Stomach smooth muscle (tissue), 2 donors: ENCODE data around the gene SEC16B.

ENCODE experiments used
- H3K27ac ChIP-seq: one replicate; pipeline ENCODE4 v1.7.0; 2013; ENCODE audit warnings: mild to moderate bottlenecking, low read length, inconsistent platforms
- H3K27me3 ChIP-seq, 2 donors: one replicate each; pipeline ENCODE4 v1.7.0; 2013; ENCODE audit warnings: low read length in 2 of 2; ENCODE audit not compliant: insufficient read depth in 2 of 2, control insufficient read depth in 1 of 2
- H3K36me3 ChIP-seq, 2 donors: one replicate each; pipeline ENCODE4 v1.7.0; 2013; ENCODE audit warnings: low read length in 2 of 2; ENCODE audit not compliant: control insufficient read depth in 2 of 2, insufficient read depth in 2 of 2
- H3K4me1 ChIP-seq: one replicate; pipeline ENCODE4 v1.7.0; 2013; ENCODE audit warnings: low read length; ENCODE audit not compliant: control insufficient read depth, insufficient read depth
- H3K4me3 ChIP-seq, 2 donors: one replicate each; pipeline ENCODE4 v1.7.0; 2013; ENCODE audit warnings: low read length in 2 of 2
- H3K9ac ChIP-seq, 2 donors: one replicate each; pipeline ENCODE4 v1.7.0; 2013; ENCODE audit warnings: low read length in 2 of 2, mild to moderate bottlenecking in 1 of 2
- H3K9me3 ChIP-seq, 2 donors: one replicate each; pipeline ENCODE4 v1.7.0; 2013; ENCODE audit warnings: low read length in 2 of 2; ENCODE audit not compliant: control insufficient read depth in 2 of 2
- donor health status: healthy.
- donor health status: Pancreatic carcinoma.

SEC16B gene

DNA sequence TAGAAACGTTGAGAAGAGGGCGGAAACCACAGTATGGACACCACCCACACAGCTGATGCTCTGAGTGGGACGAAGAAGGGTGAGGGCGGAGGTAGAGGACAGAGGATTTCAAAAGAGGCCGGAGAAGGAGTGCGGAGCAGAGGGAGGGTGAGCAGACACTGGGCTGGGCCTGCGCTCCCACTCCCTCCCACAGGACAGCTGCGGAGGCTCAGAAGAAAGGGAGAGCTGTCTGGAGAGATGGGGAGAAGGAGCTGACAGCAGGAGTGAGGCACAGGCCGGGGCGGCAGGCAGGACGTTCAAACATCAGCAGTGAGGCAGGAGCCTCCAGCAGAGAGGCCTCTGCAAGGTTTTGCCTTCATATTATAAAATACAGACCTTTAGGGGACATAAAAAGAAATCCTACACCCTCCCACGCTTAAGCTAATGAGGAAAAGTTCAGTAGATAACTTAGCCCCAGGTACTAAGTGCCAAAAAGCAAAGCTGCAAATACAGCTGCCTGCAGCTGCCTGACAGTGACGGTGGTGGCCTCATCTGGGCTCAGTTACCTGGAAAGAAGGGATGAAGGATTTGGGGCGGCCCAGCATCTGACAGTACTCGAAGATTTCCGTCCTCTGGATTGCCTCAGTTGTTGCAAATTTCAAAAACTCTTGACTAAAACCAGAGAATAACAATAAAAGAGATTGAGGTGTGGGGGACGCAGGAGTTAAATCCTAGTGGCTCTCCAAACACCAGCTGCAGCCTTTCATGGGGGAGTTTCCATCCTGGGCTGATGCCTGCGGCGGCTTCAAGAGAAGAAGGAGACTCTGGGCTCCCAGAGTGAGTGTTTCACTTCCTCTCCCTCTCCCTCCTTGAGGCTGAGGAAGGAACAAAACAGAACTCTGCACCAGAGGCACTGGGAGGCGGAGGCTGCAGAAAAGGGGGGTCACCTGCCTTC, 25.6 kb downstream of the SEC16B start:
- Histone ChIP-seq H3K9ac (no peak overlapping the region), H3K27ac (no peak overlapping the region), H3K4me3 (no peak overlapping the region), H3K9me3 (no peaks in the 10 kb centered on the region), H3K27me3 (no peaks in the 10 kb centered on the region), H3K36me3 (peaks cover 2 to 9% of the 10 kb centered on the region in 2 donors), H3K4me1 (peaks cover 5% of the 10 kb centered on the region)

DNA sequence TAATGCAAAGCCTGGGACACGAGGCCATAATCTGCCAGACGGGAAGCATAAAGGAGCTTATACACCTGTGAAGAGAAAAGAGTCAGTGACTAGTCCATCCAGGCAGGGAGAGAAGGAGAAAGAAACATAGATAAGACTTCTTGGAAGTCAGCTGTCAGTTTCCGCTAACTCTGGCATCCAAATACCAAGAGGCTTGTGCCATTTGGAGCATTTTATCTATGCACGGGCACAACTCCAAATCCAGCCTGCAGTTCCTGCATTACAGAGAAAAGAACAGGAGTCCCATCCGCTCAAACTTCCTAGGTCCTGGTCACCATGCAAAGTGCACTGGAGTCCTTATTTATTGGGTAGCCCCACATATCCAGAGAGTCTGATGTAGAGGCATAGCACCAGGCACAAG, 27.9 kb downstream of the SEC16B start:
- Histone ChIP-seq H3K27ac (no peak overlapping the region), H3K9me3 (no peaks in the 10 kb centered on the region), H3K9ac (no peak overlapping the region), H3K4me1 (peaks cover 3% of the 10 kb centered on the region), H3K4me3 (no peak overlapping the region), H3K27me3 (no peaks in the 10 kb centered on the region), H3K36me3 (peaks cover 2 to 9% of the 10 kb centered on the region in 2 donors)

DNA sequence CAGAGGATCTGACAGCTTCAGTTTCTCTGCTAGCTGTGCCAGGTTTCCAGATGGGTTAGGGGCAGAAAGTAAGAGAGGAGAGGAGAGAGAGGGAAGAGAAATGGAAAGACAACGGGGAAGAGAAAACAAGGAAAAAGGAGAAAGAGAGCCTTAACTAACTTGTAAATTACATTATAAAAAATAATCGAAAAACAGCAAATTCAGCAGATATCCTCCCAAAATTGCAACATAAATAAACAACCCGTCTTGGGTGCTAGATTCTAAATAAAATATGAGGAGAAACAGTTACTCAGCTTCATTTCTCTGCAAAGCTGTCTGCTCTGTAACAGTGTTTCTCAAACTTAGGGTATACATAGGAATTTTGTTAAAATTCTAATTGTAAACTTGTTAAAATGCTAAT, 29.2 kb downstream of the SEC16B start:
- Histone ChIP-seq H3K9ac (no peak overlapping the region), H3K4me3 (no peak overlapping the region), H3K27ac (no peak overlapping the region), H3K4me1 (peaks cover 3% of the 10 kb centered on the region), H3K36me3 (peaks cover 7 to 15% of the 10 kb centered on the region in 2 donors), H3K27me3 (no peaks in the 10 kb centered on the region), H3K9me3 (no peaks in the 10 kb centered on the region)

DNA sequence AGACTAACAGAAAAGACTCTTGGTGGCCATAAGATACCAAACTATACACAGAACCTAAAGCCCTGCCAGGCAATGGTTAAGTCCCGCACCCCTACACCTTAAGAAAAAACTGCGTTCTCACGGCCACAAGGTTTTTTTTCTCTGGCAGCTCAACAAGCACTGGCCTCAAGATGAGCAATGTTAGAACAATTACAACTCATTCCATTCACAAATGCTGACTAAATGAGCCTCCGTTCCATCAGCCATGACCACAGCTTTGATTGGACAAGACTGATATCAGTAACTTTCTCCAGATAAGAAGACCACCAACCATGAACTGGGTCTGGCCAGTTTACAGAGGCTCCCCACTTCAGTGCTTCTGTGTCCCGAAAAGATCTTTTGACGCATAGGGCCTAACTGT, 31.9 kb downstream of the SEC16B start:
- H3K27ac ChIP-seq, result no peak overlapping the region
- H3K4me1 ChIP-seq, result no peaks in the 10 kb centered on the region
- no peaks in the 10 kb centered on the region for H3K9me3 ChIP-seq
- H3K9ac ChIP-seq, result no peak overlapping the region
- H3K4me3 ChIP-seq, result no peak overlapping the region
- H3K36me3 ChIP-seq, result peaks cover 7 to 18% of the 10 kb centered on the region in 2 donors
- H3K27me3 ChIP-seq, result no peaks in the 10 kb centered on the region

DNA sequence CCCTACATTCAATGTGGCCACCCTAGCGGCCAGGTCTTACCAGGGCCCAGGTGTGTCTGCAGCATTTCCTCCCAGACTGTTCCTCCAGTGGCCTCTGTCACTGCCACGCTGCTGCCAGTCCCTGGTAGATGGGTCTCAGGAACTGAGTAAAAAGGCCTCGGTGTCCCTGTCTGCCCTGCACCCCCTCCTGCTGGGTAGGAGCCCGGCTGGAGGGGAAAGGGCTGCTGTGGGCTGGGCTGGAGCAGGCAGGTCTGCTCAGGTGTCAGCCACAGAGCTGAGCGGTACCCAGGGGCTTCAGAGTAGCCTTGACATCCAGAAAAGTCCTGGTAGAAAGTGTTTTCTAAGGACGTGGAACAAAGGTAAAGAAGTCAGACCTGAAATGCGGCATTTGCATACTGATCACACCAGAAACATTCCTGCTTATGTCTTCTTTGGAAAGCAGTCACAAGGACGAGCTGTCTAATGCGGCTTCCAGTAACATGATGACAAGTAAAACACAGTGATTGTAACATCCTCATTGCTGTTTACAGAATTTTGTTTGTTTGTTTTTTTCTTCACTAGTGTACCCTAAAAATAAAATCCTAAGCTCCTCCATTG, 32.6 kb downstream of the SEC16B start:
- Histone ChIP-seq H3K4me3 (no peak overlapping the region), H3K27me3 (no peaks in the 10 kb centered on the region), H3K4me1 (no peaks in the 10 kb centered on the region), H3K27ac (no peak overlapping the region), H3K36me3 (peaks cover 8 to 18% of the 10 kb centered on the region in 2 donors), H3K9me3 (no peaks in the 10 kb centered on the region), H3K9ac (no peak overlapping the region)

DNA sequence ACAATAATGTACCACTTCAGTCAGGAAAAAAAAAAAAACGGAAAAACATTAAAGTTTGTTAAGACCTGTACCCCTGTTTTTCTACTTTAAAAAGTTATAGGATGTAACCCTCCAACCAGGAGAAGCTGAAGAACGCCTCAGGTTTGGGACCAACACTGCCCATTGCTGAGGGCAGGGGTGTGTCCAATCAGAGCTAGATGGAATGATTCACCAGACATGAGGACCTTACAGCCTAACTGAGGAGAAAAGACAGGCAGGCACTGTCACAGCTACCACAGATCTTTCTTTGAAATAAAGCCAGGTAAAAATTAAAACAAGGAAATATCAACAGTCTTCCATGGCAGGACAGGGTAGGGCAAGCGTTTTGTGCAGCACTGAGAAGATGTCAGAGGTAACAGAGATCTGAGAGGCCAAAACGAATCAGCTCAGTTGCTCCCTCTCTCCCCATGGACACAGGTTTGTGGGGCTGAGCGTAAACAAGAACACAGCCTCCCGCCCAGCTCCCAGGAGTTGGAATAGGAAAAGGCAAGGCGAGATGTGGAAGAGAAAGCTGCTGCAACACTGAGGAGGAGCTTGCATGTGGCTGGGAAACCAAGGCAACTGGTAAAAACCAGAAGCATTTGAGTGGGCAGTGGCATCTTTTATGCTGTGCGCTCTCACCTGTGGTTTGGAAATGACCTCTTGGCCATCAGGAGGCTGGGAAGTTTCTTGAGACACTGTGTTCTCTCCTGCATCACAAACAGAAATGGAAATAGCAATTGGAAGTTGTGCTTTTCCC, 34.0 kb downstream of the SEC16B start:
- Histone ChIP-seq H3K4me1 (no peaks in the 10 kb centered on the region), H3K4me3 (no peak overlapping the region), H3K27me3 (no peaks in the 10 kb centered on the region), H3K27ac (no peak overlapping the region), H3K36me3 (peaks cover 11 to 17% of the 10 kb centered on the region in 2 donors), H3K9me3 (no peaks in the 10 kb centered on the region), H3K9ac (no peak overlapping the region)

DNA sequence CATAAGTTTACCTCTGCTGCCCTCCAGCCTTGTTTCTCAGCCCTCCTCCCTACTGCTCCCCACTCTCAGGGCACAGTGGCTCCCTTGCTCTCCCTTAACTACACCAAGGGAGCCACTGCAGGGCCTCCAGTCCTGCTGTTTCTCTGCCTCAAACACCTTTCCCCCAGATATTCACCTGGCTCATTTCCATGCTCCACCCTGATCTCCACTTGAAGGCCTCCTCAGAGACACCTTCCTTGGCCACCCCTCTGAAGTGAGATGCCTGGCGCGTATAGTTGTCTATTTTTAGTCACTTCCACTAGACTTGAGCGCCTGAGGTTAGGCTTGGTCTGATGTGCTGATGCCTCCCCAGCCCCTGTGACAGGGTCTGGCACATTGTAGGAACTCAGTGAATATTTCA, 34.9 kb downstream of the SEC16B start:
- Histone ChIP-seq H3K9me3 (no peaks in the 10 kb centered on the region), H3K36me3 (peaks cover 9 to 12% of the 10 kb centered on the region in 2 donors), H3K4me1 (no peaks in the 10 kb centered on the region), H3K27ac (no peak overlapping the region), H3K9ac (no peak overlapping the region), H3K27me3 (no peaks in the 10 kb centered on the region), H3K4me3 (no peak overlapping the region)

DNA sequence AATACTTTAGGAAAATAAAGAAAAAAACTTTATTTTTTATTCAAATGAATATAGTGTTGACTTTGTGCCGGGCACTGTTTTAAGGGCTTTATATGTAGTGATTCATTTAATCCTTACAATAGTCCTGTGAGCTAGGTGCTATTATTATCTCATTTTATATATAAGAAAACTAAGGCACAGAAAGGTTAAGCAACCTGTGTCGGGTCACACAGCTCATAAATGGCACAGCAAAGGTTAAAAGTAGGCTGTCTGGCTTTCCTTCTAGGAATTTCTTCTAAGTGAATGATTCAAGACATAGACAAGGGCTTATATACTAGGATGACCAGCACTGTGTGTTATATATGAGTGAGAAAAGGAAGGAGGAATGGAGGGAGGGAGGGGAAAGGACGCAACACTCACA, 35.4 kb downstream of the SEC16B start:
- Histone ChIP-seq H3K9me3 (no peaks in the 10 kb centered on the region), H3K27ac (no peak overlapping the region), H3K36me3 (peaks cover 9 to 13% of the 10 kb centered on the region in 2 donors), H3K4me3 (no peak overlapping the region), H3K27me3 (no peaks in the 10 kb centered on the region), H3K9ac (no peak overlapping the region), H3K4me1 (no peaks in the 10 kb centered on the region)

DNA sequence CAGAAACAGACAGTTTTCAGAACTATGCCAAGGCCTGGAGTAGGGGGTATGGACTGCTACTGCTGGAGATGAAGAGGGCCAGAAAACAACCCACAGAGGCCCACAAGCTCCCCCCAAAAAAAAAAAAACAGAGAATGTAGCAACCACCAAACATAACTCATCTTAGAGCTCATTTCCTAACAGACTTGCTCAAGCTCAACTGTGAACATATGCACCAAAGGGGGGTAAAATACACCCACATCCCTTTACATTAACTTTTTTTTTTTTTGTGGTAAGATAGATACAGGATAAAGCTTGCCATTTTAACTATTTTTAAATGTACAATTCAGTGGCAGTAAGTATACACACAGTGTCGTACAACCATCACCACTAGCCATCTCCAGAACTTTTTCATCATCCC, 36.0 kb downstream of the SEC16B start:
- peaks cover 9 to 15% of the 10 kb centered on the region in 2 donors for H3K36me3 ChIP-seq
- no peaks in the 10 kb centered on the region for H3K9me3 ChIP-seq
- H3K4me1 ChIP-seq, result no peaks in the 10 kb centered on the region
- H3K27ac ChIP-seq, result no peak overlapping the region
- no peak overlapping the region for H3K9ac ChIP-seq
- H3K27me3 ChIP-seq, result no peaks in the 10 kb centered on the region
- H3K4me3 ChIP-seq, result no peak overlapping the region

DNA sequence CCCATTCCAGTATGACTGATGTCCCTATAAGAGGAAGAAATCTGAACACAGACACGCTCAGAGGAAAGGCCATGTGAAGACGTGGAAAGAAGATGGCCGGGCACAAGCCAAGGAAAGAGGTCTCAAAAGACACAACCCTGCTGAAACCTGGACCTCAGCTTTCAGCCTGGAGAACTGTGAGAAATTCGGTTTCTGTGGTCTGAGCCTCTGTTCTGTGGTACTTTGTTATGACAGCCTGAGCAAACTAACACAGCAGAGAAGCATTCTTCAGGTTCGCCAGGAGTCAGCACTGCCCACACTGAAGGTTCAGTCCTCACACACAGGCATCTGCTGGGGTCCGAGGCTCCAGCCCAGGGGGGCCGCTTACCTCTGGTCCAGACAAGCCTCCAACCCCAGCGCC, 37.7 kb downstream of the SEC16B start:
- H3K9me3 ChIP-seq, result no peaks in the 10 kb centered on the region
- peaks cover 1% of the 10 kb centered on the region for H3K4me1 ChIP-seq
- peaks cover 9 to 15% of the 10 kb centered on the region in 2 donors for H3K36me3 ChIP-seq
- H3K27me3 ChIP-seq, result no peaks in the 10 kb centered on the region
- H3K4me3 ChIP-seq, result no peak overlapping the region
- H3K9ac ChIP-seq, result no peak overlapping the region
- H3K27ac ChIP-seq, result no peak overlapping the region
